CD4-positive, alpha-beta T cell treated with Interleukin-15 for 1 hour (primary cell): ENCODE measurements around the gene DNASE1L3.
A peak's percentile ranks its signal among the peaks of the same experiment; 100 is the strongest.
"Not testable (repeated sequence)": the region's sequence is repeated elsewhere in the genome, so short reads cannot be mapped to it uniquely, and the experiment has no call there.

Source experiments
- DNase-seq: peaks from one replicate; pipeline ENCODE4 v3.0.0-alpha.2; 2020

The DNASE1L3 gene

GRCh38 chr3:58210761-58211460 lies at the start of gene DNASE1L3:
Gene DNASE1L3 (minus strand): TSS chr3:58210972. CDS start chr3:58210906, 66 bp downstream.
- DNase-seq: no peak

GRCh38 chr3:58260261-58260731 lies 49.5 kb upstream of the DNASE1L3 start:
- DNase-seq: peak; percentile 34

- no peak for DNase-seq
Observed at GRCh38 chr3:58258392-58259055, 47.8 kb upstream of the DNASE1L3 start.

GRCh38 chr3:58256511-58256910 lies 45.7 kb upstream of the DNASE1L3 start:
- DNase-seq: no peak

- DNase-seq: no peak
Observed at GRCh38 chr3:58256061-58256460, 45.3 kb upstream of the DNASE1L3 start.

GRCh38 chr3:58254144-58254543 lies 43.4 kb upstream of the DNASE1L3 start:
- DNase-seq: no peak

GRCh38 chr3:58251631-58252035 lies 40.9 kb upstream of the DNASE1L3 start:
- no peak for DNase-seq

- DNase-seq: no peak
Observed at GRCh38 chr3:58250093-58250707, 39.4 kb upstream of the DNASE1L3 start.

GRCh38 chr3:58249358-58250092 lies 38.8 kb upstream of the DNASE1L3 start:
- no peak for DNase-seq

- no peak for DNase-seq
Observed at GRCh38 chr3:58246148-58247047, 35.6 kb upstream of the DNASE1L3 start.

- no peak for DNase-seq
Observed at GRCh38 chr3:58243976-58244585, 33.3 kb upstream of the DNASE1L3 start.

- DNase-seq: not testable (repeated sequence)
Observed at GRCh38 chr3:58242860-58243259, 32.1 kb upstream of the DNASE1L3 start.

- DNase-seq: no peak
Observed at GRCh38 chr3:58242340-58242739, 31.6 kb upstream of the DNASE1L3 start.

GRCh38 chr3:58241306-58242044 lies 30.7 kb upstream of the DNASE1L3 start:
- DNase-seq: no peak

- no peak for DNase-seq
Observed at GRCh38 chr3:58238830-58239229, 28.1 kb upstream of the DNASE1L3 start.

GRCh38 chr3:58237941-58238681 lies 27.3 kb upstream of the DNASE1L3 start:
- peak; percentile 58 for DNase-seq

GRCh38 chr3:58237238-58237940 lies 26.6 kb upstream of the DNASE1L3 start, which contains the start of gene ABHD6:
Gene ABHD6 (plus strand): TSS chr3:58237792. CDS start chr3:58256587, 18,795 bp downstream.
- peak; percentile 69 for DNase-seq

- no peak for DNase-seq
Observed at GRCh38 chr3:58236527-58237237, 25.9 kb upstream of the DNASE1L3 start.

GRCh38 chr3:58235970-58236369 lies 25.2 kb upstream of the DNASE1L3 start:
- no peak for DNase-seq
